ENCODE results near the gene CAPZA2.
A peak's percentile ranks its signal among the peaks of the same experiment; 100 is the strongest.

GRCh38 chr7:116953906-116954838 is 91.8 kb downstream of the CAPZA2 start:
- TF ChIP-seq, protein P1, sequence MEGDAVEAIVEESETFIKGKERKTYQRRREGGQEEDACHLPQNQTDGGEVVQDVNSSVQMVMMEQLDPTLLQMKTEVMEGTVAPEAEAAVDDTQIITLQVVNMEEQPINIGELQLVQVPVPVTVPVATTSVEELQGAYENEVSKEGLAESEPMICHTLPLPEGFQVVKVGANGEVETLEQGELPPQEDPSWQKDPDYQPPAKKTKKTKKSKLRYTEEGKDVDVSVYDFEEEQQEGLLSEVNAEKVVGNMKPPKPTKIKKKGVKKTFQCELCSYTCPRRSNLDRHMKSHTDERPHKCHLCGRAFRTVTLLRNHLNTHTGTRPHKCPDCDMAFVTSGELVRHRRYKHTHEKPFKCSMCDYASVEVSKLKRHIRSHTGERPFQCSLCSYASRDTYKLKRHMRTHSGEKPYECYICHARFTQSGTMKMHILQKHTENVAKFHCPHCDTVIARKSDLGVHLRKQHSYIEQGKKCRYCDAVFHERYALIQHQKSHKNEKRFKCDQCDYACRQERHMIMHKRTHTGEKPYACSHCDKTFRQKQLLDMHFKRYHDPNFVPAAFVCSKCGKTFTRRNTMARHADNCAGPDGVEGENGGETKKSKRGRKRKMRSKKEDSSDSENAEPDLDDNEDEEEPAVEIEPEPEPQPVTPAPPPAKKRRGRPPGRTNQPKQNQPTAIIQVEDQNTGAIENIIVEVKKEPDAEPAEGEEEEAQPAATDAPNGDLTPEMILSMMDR (IDR thresholded peaks at IDR 0.05) = no peak; the same call in 2 of the 3 replicates
- TF ChIP-seq ELK1 (IDR thresholded peaks at IDR 0.05; ENCODE audit: low read depth, low read length) = no peak
- TF ChIP-seq CBX8 (IDR thresholded peaks at IDR 0.05) = no peak
- TF ChIP-seq USF2 (IDR thresholded peaks at IDR 0.05) = no peak
- no peak for TF ChIP-seq JUNB (IDR thresholded peaks at IDR 0.05)
- TF ChIP-seq POLR2A (IDR thresholded peaks at IDR 0.05; ENCODE audit: low read length) = no peak; the same call in 1 of the 2 replicates
- no peak for TF ChIP-seq REST (IDR thresholded peaks at IDR 0.05)
- no peak for TF ChIP-seq ESRRA (IDR thresholded peaks at IDR 0.05; ENCODE audit: borderline replicate concordance, low read length)
- TF ChIP-seq FOSL2 (IDR thresholded peaks at IDR 0.05) = no peak
- TF ChIP-seq FOSL2 (CRISPR knock-in tag; IDR thresholded peaks at IDR 0.05) = peak; percentile 23; the same call in 1 of the 2 replicates
- TF ChIP-seq GATA3 (IDR thresholded peaks at IDR 0.05; ENCODE audit: borderline replicate concordance) = no peak

All from A549 (cell line).